ENCODE measurements around the gene MUC12.

DNA sequence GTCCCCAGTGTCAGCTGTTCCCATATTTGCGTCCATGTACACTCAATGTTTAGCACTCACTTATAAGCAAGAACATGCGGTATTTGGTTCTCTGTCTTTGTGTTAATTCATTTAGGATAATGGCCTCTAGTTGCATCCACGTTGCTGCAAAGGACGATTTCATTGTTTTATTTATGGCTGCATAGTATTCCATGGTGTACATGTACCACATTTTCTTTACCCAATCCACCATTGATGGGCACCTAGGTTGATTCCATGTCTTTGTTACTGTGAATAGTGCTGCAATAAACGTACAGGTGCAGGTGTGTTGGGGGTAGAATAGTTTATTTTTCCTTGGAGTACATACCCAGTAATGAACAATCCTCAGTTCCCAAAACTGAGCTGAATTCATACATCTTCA, 91.6 kb downstream of the MUC12 start:
- TF ChIP-seq, protein P1, sequence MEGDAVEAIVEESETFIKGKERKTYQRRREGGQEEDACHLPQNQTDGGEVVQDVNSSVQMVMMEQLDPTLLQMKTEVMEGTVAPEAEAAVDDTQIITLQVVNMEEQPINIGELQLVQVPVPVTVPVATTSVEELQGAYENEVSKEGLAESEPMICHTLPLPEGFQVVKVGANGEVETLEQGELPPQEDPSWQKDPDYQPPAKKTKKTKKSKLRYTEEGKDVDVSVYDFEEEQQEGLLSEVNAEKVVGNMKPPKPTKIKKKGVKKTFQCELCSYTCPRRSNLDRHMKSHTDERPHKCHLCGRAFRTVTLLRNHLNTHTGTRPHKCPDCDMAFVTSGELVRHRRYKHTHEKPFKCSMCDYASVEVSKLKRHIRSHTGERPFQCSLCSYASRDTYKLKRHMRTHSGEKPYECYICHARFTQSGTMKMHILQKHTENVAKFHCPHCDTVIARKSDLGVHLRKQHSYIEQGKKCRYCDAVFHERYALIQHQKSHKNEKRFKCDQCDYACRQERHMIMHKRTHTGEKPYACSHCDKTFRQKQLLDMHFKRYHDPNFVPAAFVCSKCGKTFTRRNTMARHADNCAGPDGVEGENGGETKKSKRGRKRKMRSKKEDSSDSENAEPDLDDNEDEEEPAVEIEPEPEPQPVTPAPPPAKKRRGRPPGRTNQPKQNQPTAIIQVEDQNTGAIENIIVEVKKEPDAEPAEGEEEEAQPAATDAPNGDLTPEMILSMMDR (conservative IDR thresholded peaks at IDR 0.05): no peak
- TF ChIP-seq ZFX (IDR thresholded peaks at IDR 0.05): no peak
